Common myeloid progenitor, CD34-positive (primary cell): ENCODE data around the gene SEL1L3.

ENCODE experiments used
- CTCF ChIA-PET: fragments of 350-600 bp; sonication (Branson Sonifier 250); formaldehyde crosslinking; loops from one replicate; lab custom pipeline; 2021; ENCODE audit warnings: antibody characterized with exemption; lab: Charles Lee
- POLR2A ChIA-PET: fragments of 350-600 bp; sonication (Branson Sonifier 250); formaldehyde crosslinking; loops from one replicate; lab custom pipeline; 2021; ENCODE audit warnings: antibody characterized with exemption; lab: Charles Lee
- DNase-seq, 3 donors: peaks; one replicate each; pipeline versions ENCODE4 v3.0.0 to v3.0.0-alpha.2; 2013
- H3K27ac ChIP-seq, 2 experiments: 1 replicate in 1 of 2; 2 replicates in 1 of 2; pipeline ENCODE4 v1.7.0; 2013; ENCODE audit warnings: inconsistent platforms in 2 of 2, low read length in 2 of 2, mild to moderate bottlenecking in 2 of 2, low read depth in 1 of 2, moderate library complexity in 1 of 2; ENCODE audit not compliant: severe bottlenecking in 2 of 2, insufficient read depth in 1 of 2, poor library complexity in 1 of 2
- H3K27me3 ChIP-seq, 5 experiments: replicated peaks in 2 of 5; 1 replicate in 3 of 5; 2 replicates in 2 of 5; pipeline versions ENCODE4 v1.6.1 to v1.7.0; 2013; ENCODE audit warnings: low read length in 4 of 5, mild to moderate bottlenecking in 2 of 5, moderate library complexity in 2 of 5, inconsistent platforms in 1 of 5; ENCODE audit not compliant: insufficient read depth in 5 of 5, control insufficient read depth in 4 of 5
- H3K36me3 ChIP-seq, 4 experiments: 1 replicate in 2 of 4; 2 replicates in 2 of 4; pipeline versions ENCODE4 v1.6.1 to v1.7.0; 2013; ENCODE audit warnings: low read length in 3 of 4, control low read depth in 1 of 4, mild to moderate bottlenecking in 1 of 4; ENCODE audit not compliant: control insufficient read depth in 4 of 4, insufficient read depth in 4 of 4
- H3K4me1 ChIP-seq, 4 experiments: 1 replicate in 3 of 4; 2 replicates in 1 of 4; pipeline versions ENCODE4 v1.6.1 to v1.7.1; 2013; ENCODE audit warnings: low read length in 3 of 4, mild to moderate bottlenecking in 3 of 4, control low read depth in 1 of 4, inconsistent platforms in 1 of 4, moderate library complexity in 1 of 4; ENCODE audit not compliant: control insufficient read depth in 4 of 4, insufficient read depth in 4 of 4; ENCODE audit errors: control extremely low read depth in 1 of 4
- H3K4me3 ChIP-seq, 7 experiments: 1 replicate in 4 of 7; 2 replicates in 3 of 7; pipeline versions ENCODE4 v1.5.1 to v1.7.0; 2013; ENCODE audit warnings: mild to moderate bottlenecking in 7 of 7, low read length in 6 of 7, moderate library complexity in 6 of 7, inconsistent platforms in 2 of 7, low read depth in 2 of 7, control low read depth in 1 of 7; ENCODE audit not compliant: insufficient read depth in 4 of 7, control insufficient read depth in 1 of 7; ENCODE audit errors: extremely low read depth in 1 of 7
- H3K9me3 ChIP-seq, 5 experiments: 1 replicate in 4 of 5; 2 replicates in 1 of 5; pipeline versions ENCODE4 v1.6.1 to v1.7.1; 2013; ENCODE audit warnings: low read length in 4 of 5, mild to moderate bottlenecking in 2 of 5, inconsistent platforms in 1 of 5, low read depth in 1 of 5, moderate library complexity in 1 of 5; ENCODE audit not compliant: control insufficient read depth in 4 of 5, insufficient read depth in 2 of 5; ENCODE audit errors: control extremely low read depth in 1 of 5
- WGBS: methylation state at CpG from one replicate; pipeline ENCODE4 v1.1.5; 2013; ENCODE audit not compliant: insufficient coverage; 5-methylcytosine and 5-hydroxymethylcytosine counted together

Gene SEL1L3

GRCh38 chr4:25821899-25822298 is 40.9 kb downstream of the SEL1L3 start:
- Histone ChIP-seq H3K27me3 (no peaks in the 10 kb centered on the region), H3K4me3 (no peak overlapping the region), H3K9me3 (no peaks in the 10 kb centered on the region), H3K4me1 (no peaks in the 10 kb centered on the region), H3K36me3 (peaks cover 2 to 47% (median 29%) of the 10 kb centered on the region in 4 experiments), H3K27ac (no peak overlapping the region)
- WGBS = 92% methylated on average over 3 of the region's 8 CpGs
- POLR2A ChIA-PET = no interaction called here
- DNase-seq = no peak
- CTCF ChIA-PET = no interaction called here

- Histone ChIP-seq H3K27me3 (no peaks in the 10 kb centered on the region), H3K27ac (no peak overlapping the region), H3K9me3 (no peaks in the 10 kb centered on the region), H3K4me3 (no peak overlapping the region), H3K4me1 (no peaks in the 10 kb centered on the region), H3K36me3 (peaks cover 2 to 53% (median 30%) of the 10 kb centered on the region in 4 experiments)
- CTCF ChIA-PET = no interaction called here
- no peak for DNase-seq
- WGBS = 100% methylated on average over 3 of the region's 7 CpGs
- POLR2A ChIA-PET = no interaction called here
These were observed 41.5 kb downstream of the SEL1L3 start for GRCh38 chr4:25821267-25821666.

GRCh38 chr4:25818876-25819275 is 43.9 kb downstream of the SEL1L3 start:
- Histone ChIP-seq H3K27me3 (no peaks in the 10 kb centered on the region), H3K9me3 (no peaks in the 10 kb centered on the region), H3K4me1 (peaks cover 0 to 3% (median 0%) of the 10 kb centered on the region in 4 experiments), H3K4me3 (no peak overlapping the region), H3K27ac (no peak overlapping the region), H3K36me3 (peaks cover 2 to 56% (median 34%) of the 10 kb centered on the region in 4 experiments)
- DNase-seq = no peak
- CTCF ChIA-PET = interaction anchor here (1.1 kb wide), 1 partner anchor 9 kb away, joined by 3 read pairs; no protein-coding TSS in a partner anchor
- POLR2A ChIA-PET = no interaction called here
- WGBS = 87% methylated on average over 4 of the region's 4 CpGs

- Histone ChIP-seq H3K36me3 (peaks cover 2 to 56% (median 34%) of the 10 kb centered on the region in 4 experiments), H3K27me3 (no peaks in the 10 kb centered on the region), H3K4me1 (peaks cover 0 to 3% (median 0%) of the 10 kb centered on the region in 4 experiments), H3K9me3 (no peaks in the 10 kb centered on the region), H3K27ac (no peak overlapping the region), H3K4me3 (no peak overlapping the region)
- ChIA-PET CTCF (no interaction called here), POLR2A (no interaction called here)
- no peak for DNase-seq
- 100% methylated on average over 2 of the region's 2 CpGs for WGBS
These were observed 44.4 kb downstream of the SEL1L3 start for GRCh38 chr4:25818371-25818871.

- 92% methylated on average over 7 of the region's 8 CpGs for WGBS
- H3K9me3 ChIP-seq = no peaks in the 10 kb centered on the region
- ChIA-PET POLR2A (no interaction called here), CTCF (interaction anchor here (0.6 kb wide), 1 partner anchor 893 kb away, joined by 3 read pairs; no protein-coding TSS in a partner anchor)
- H3K4me1 ChIP-seq = peaks cover 0 to 3% (median 0%) of the 10 kb centered on the region in 4 experiments
- H3K27me3 ChIP-seq = no peaks in the 10 kb centered on the region
- no peak overlapping the region for H3K27ac ChIP-seq
- H3K36me3 ChIP-seq = peaks cover 1 to 55% (median 33%) of the 10 kb centered on the region in 4 experiments
- H3K4me3 ChIP-seq = no peak overlapping the region
- no peak for DNase-seq
These were observed 45.6 kb downstream of the SEL1L3 start for GRCh38 chr4:25817059-25817681.

GRCh38 chr4:25816591-25817058 is 46.2 kb downstream of the SEL1L3 start:
- ChIA-PET POLR2A (no interaction called here), CTCF (no interaction called here)
- Histone ChIP-seq H3K4me3 (no peak overlapping the region), H3K4me1 (peaks cover 0 to 3% (median 0%) of the 10 kb centered on the region in 4 experiments), H3K27ac (no peak overlapping the region), H3K27me3 (no peaks in the 10 kb centered on the region), H3K36me3 (peaks cover 0 to 53% (median 33%) of the 10 kb centered on the region in 4 experiments), H3K9me3 (no peaks in the 10 kb centered on the region)
- WGBS = 100% methylated on average over 2 of the region's 2 CpGs
- DNase-seq = no peak

GRCh38 chr4:25815586-25815985 is 47.2 kb downstream of the SEL1L3 start:
- Histone ChIP-seq H3K27ac (no peak overlapping the region), H3K4me1 (peaks cover 0 to 3% (median 0%) of the 10 kb centered on the region in 4 experiments), H3K9me3 (no peaks in the 10 kb centered on the region), H3K27me3 (no peaks in the 10 kb centered on the region), H3K4me3 (no peak overlapping the region), H3K36me3 (peaks cover 2 to 54% (median 33%) of the 10 kb centered on the region in 4 experiments)
- ChIA-PET CTCF (no interaction called here), POLR2A (no interaction called here)
- no peak for DNase-seq
- WGBS = 100% methylated on average over 4 of the region's 5 CpGs
